Caco-2 (cell line): ENCODE data around the gene TRIM24. TPM values are rescaled to one million over a fixed set of nuclear protein-coding genes. Genes with fewer than 3 reads are reported as not detected.

Experiments
- BruUV-seq: library from RNA; stranded (reverse); fragments of 400-500 nt; replicated peaks from 2 replicates; lab custom pipeline; 2021; lab: Mats Ljungman, UMichigan
- CTCF ChIA-PET: fragments of 300-600 bp; sonication (Branson Sonifier 250); formaldehyde crosslinking; loops from one replicate; lab custom pipeline; 2022; ENCODE audit warnings: antibody characterized with exemption; lab: Charles Lee
- POLR2A ChIA-PET: fragments of 300-600 bp; sonication (Branson Sonifier 250); formaldehyde crosslinking; loops from one replicate; lab custom pipeline; 2022; ENCODE audit warnings: antibody characterized with exemption; lab: Charles Lee
- DNase-seq, 2 experiments: peaks; one replicate each; pipeline versions ENCODE4 v3.0.0 to v3.0.0-alpha.2; 2020 to 2022
- H3K27me3 ChIP-seq: replicated peaks from 2 replicates; pipeline ENCODE4 v1.6.0; 2011; ENCODE audit warnings: low read length; ENCODE audit not compliant: control insufficient read depth, insufficient read depth
- H3K36me3 ChIP-seq: 2 replicates; pipeline ENCODE4 v1.5.1; 2011; ENCODE audit warnings: low read length; ENCODE audit not compliant: control insufficient read depth, insufficient read depth
- H3K4me1 ChIP-seq: fragments of 250-450 bp; sonication (Bioruptor Pico); 2 replicates; pipeline ENCODE4 v1.5.1; 2020; ENCODE audit warnings: mild to moderate bottlenecking
- H3K4me3 ChIP-seq: 2 replicates; pipeline ENCODE4 v1.5.1; 2011; ENCODE audit warnings: low read depth, mild to moderate bottlenecking, control low read depth, low read length
- H3K9me3 ChIP-seq: fragments of 250-450 bp; sonication (Bioruptor Pico); 2 replicates; pipeline ENCODE4 v1.5.1; 2020; ENCODE audit warnings: mild to moderate bottlenecking, moderate library complexity
- H3K27ac Mint-ChIP-seq: one replicate; pipeline ENCODE4 v1.8.0; 2022; ENCODE audit warnings: mixed read lengths; ENCODE audit not compliant: unreplicated experiment
- H3K27me3 Mint-ChIP-seq: one replicate; pipeline ENCODE4 v1.8.0; 2022; ENCODE audit warnings: mixed read lengths; ENCODE audit not compliant: insufficient read depth, unreplicated experiment
- H3K36me3 Mint-ChIP-seq: one replicate; pipeline ENCODE4 v1.8.0; 2022; ENCODE audit warnings: mild to moderate bottlenecking, mixed read lengths; ENCODE audit not compliant: insufficient read depth, unreplicated experiment
- H3K4me1 Mint-ChIP-seq: one replicate; pipeline ENCODE4 v1.8.0; 2022; ENCODE audit warnings: low read depth, mixed read lengths; ENCODE audit not compliant: unreplicated experiment
- H3K4me3 Mint-ChIP-seq: one replicate; pipeline ENCODE4 v1.8.0; 2022; ENCODE audit warnings: mild to moderate bottlenecking, moderate library complexity, mixed read lengths; ENCODE audit not compliant: unreplicated experiment
- H3K9me3 Mint-ChIP-seq: one replicate; pipeline ENCODE4 v1.8.0; 2022; ENCODE audit warnings: mixed read lengths; ENCODE audit not compliant: unreplicated experiment
- CTCF ChIP-seq, 2 experiments: fragments of 200-600 bp in 1 of 2; IDR thresholded peaks; 1 replicate in 1 of 2; 2 replicates in 1 of 2; pipeline versions ENCODE4 v1.5.1 to v1.8.0; 2011 to 2022; ENCODE audit warnings: antibody characterized with exemption in 1 of 2, control low read depth in 1 of 2, inconsistent platforms in 1 of 2, low read depth in 1 of 2, low read length in 1 of 2, mild to moderate bottlenecking in 1 of 2, moderate library complexity in 1 of 2; ENCODE audit not compliant: insufficient read depth in 1 of 2, severe bottlenecking in 1 of 2, unreplicated experiment in 1 of 2
- intact Hi-C: fragments of 100-400 bp; cut with micrococcal nuclease; formaldehyde crosslinking; loops from one replicate; pipeline ENCODE4 v1.10.0; 2022; ENCODE audit not compliant: unreplicated experiment
- total RNA-seq: library from RNA; stranded (reverse); gene quantifications from 2 replicates; pipeline ENCODE4 v1.2.3, GENCODE V29; 2022

The TRIM24 gene
- total RNA-seq, 1 experiment from 2014 or later, result 58.2 TPM

DNA sequence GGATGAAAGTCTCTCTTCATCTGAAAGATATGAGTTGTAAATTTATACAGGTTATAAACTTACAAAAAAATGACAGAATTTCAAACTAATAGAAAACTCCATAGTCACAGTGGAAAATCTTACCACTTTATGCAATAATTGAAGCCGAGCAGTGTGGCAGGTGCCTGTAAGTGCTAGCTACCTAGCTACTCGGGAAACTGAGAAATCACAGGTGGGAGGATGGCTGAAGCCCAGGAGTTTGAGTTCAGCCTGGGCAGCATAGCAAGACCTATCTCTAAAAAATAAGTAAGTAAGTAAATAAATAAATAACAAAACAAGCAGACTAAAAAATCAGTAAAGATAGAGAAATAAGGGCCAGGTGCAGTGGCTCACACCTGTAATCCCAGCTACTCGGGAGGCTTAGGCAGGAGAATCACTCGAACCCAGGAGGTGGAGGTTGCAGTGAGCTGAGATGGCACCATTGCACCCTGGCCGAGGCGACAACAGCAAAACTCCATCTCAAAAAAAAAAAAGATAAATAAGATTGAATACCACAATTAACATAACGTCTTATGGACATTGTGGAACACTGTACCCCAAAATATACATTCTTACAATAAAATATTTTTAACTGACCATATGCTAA, 61.9 kb downstream of the TRIM24 start:
- H3K9me3 ChIP-seq, result peaks cover 14% of the 10 kb centered on the region

GRCh38 chr7:138524259-138524658, 64.2 kb downstream of the TRIM24 start:
- no peak overlapping the region for H3K27ac Mint-ChIP-seq
- peaks cover 79% of the 10 kb centered on the region for H3K36me3 Mint-ChIP-seq

More for the DNA sequence above, 61.9 kb downstream of the TRIM24 start:
- peaks cover 79% of the 10 kb centered on the region for H3K36me3 Mint-ChIP-seq
- DNase-seq, result no peak
- no TSS peak for BruUV-seq
- H3K4me3 Mint-ChIP-seq, result no peak overlapping the region
- ChIA-PET CTCF (no interaction called here), POLR2A (no interaction called here)
- no peaks in the 10 kb centered on the region for H3K4me1 ChIP-seq
- H3K4me3 ChIP-seq, result no peak overlapping the region
- no peak for TF ChIP-seq CTCF (IDR thresholded peaks at IDR 0.05; ENCODE audit: insufficient read depth in 1 of 2, low read depth in 1 of 2, low read length in 1 of 2, severe bottlenecking in 1 of 2, unreplicated experiment in 1 of 2)
- peaks cover 2% of the 10 kb centered on the region for H3K36me3 ChIP-seq
- no peaks in the 10 kb centered on the region for H3K27me3 Mint-ChIP-seq
- H3K27ac Mint-ChIP-seq, result no peak overlapping the region
- H3K4me1 Mint-ChIP-seq, result no peaks in the 10 kb centered on the region
- no peaks in the 10 kb centered on the region for H3K27me3 ChIP-seq
- intact Hi-C loops, result no loop called here
- H3K9me3 Mint-ChIP-seq, result peaks cover 24% of the 10 kb centered on the region

GRCh38 chr7:138525757-138526156, 65.7 kb downstream of the TRIM24 start:
- Mint-ChIP-seq H3K27ac (no peak overlapping the region), H3K27me3 (no peaks in the 10 kb centered on the region), H3K4me1 (no peaks in the 10 kb centered on the region), H3K36me3 (peaks cover 78% of the 10 kb centered on the region), H3K9me3 (peaks cover 33% of the 10 kb centered on the region), H3K4me3 (no peak overlapping the region)
- CTCF ChIA-PET, result no interaction called here
- Histone ChIP-seq H3K27me3 (no peaks in the 10 kb centered on the region), H3K4me3 (no peak overlapping the region), H3K9me3 (peaks cover 34% of the 10 kb centered on the region), H3K36me3 (peaks cover 8% of the 10 kb centered on the region), H3K4me1 (no peaks in the 10 kb centered on the region)
- no peak for DNase-seq
- no peak for TF ChIP-seq CTCF (IDR thresholded peaks at IDR 0.05; ENCODE audit: insufficient read depth in 1 of 2, low read depth in 1 of 2, low read length in 1 of 2, severe bottlenecking in 1 of 2, unreplicated experiment in 1 of 2)
- POLR2A ChIA-PET, result no interaction called here
- intact Hi-C loops, result no loop called here
- no TSS peak for BruUV-seq

More at GRCh38 chr7:138524259-138524658, 64.2 kb downstream of the TRIM24 start:
- H3K9me3 Mint-ChIP-seq, result peaks cover 36% of the 10 kb centered on the region
- ChIA-PET POLR2A (no interaction called here), CTCF (no interaction called here)
- H3K4me1 Mint-ChIP-seq, result no peaks in the 10 kb centered on the region
- intact Hi-C loops, result no loop called here
- no peaks in the 10 kb centered on the region for H3K4me1 ChIP-seq
- no peak overlapping the region for H3K4me3 Mint-ChIP-seq
- BruUV-seq, result no TSS peak
- DNase-seq, result no peak
- no peak overlapping the region for H3K4me3 ChIP-seq
- peaks cover 29% of the 10 kb centered on the region for H3K9me3 ChIP-seq
- H3K36me3 ChIP-seq, result peaks cover 6% of the 10 kb centered on the region
- no peaks in the 10 kb centered on the region for H3K27me3 Mint-ChIP-seq
- H3K27me3 ChIP-seq, result no peaks in the 10 kb centered on the region
- TF ChIP-seq CTCF (IDR thresholded peaks at IDR 0.05; ENCODE audit: insufficient read depth in 1 of 2, low read depth in 1 of 2, low read length in 1 of 2, severe bottlenecking in 1 of 2, unreplicated experiment in 1 of 2), result no peak
